HEK293 (cell line): Measurements from ENCODE around the gene PAXX.
A peak's percentile ranks its signal among the peaks of the same experiment; 100 is the strongest.

ENCODE experiments used
- CTCF ChIA-PET: fragments of 350-600 bp; formaldehyde crosslinking; extraction: SDS; loops from one replicate; lab custom pipeline; 2021; ENCODE audit warnings: antibody characterized with exemption; lab: Yijun Ruan, JAX
- POLR2A ChIA-PET: fragments of 300-600 bp; formaldehyde crosslinking; extraction: SDS; loops from one replicate; lab custom pipeline; 2020; ENCODE audit warnings: antibody characterized with exemption, inconsistent platforms; lab: Yijun Ruan, JAX
- H3K27ac ChIP-seq: fragments of 200-500 bp; sonication (Bioruptor generic); 2 replicates; pipeline ENCODE4 v1.5.1; 2014; ENCODE audit warnings: low read depth, low read length, control low read depth, inconsistent platforms; ENCODE audit errors: extremely low read depth
- H3K36me3 ChIP-seq, 2 experiments: fragments of 200-500 bp in 1 of 2; sonication (Bioruptor generic) in 1 of 2; 1 replicate in 1 of 2; 2 replicates in 1 of 2; pipeline ENCODE4 v1.5.1; 2014 to 2017; ENCODE audit warnings: inconsistent platforms in 2 of 2, low read length in 2 of 2; ENCODE audit not compliant: control insufficient read depth in 2 of 2, insufficient read depth in 1 of 2
- H3K4me1 ChIP-seq: fragments of 200-500 bp; sonication (Bioruptor generic); 2 replicates; pipeline ENCODE4 v1.5.1; 2014; ENCODE audit warnings: mild to moderate bottlenecking, low read length, inconsistent platforms; ENCODE audit not compliant: control insufficient read depth, insufficient read depth
- H3K4me3 ChIP-seq: 2 replicates; pipeline ENCODE4 v1.5.1; 2011; ENCODE audit warnings: low read depth, mild to moderate bottlenecking, control low read depth, low read length, moderate library complexity
- H3K9me3 ChIP-seq: fragments of 200-500 bp; sonication (Bioruptor generic); 2 replicates; pipeline ENCODE4 v1.5.1; 2014; ENCODE audit warnings: low read depth, low read length, inconsistent platforms; ENCODE audit not compliant: control insufficient read depth, insufficient read depth
- BCL6B ChIP-seq: fragments of 450-650 bp; formaldehyde crosslinking; IDR thresholded peaks from 2 replicates; pipeline ENCODE4 v1.5.1; 2017; ENCODE audit warnings: missing biosample characterization, missing genetic modification characterization
- GLIS1 ChIP-seq: fragments of 450-650 bp; formaldehyde crosslinking; IDR thresholded peaks from 2 replicates; pipeline ENCODE4 v1.5.1; 2016; ENCODE audit warnings: missing biosample characterization, missing genetic modification characterization
- GLIS2 ChIP-seq: fragments of 450-650 bp; formaldehyde crosslinking; IDR thresholded peaks from 2 replicates; pipeline ENCODE4 v1.5.1; 2016; ENCODE audit warnings: missing biosample characterization, missing genetic modification characterization
- KLF1 ChIP-seq: fragments of 450-650 bp; formaldehyde crosslinking; IDR thresholded peaks from 2 replicates; pipeline ENCODE4 v1.5.1; 2016; ENCODE audit warnings: missing biosample characterization, missing genetic modification characterization
- KLF7 ChIP-seq: fragments of 450-650 bp; formaldehyde crosslinking; IDR thresholded peaks from 2 replicates; pipeline ENCODE4 v1.5.1; 2016; ENCODE audit warnings: missing biosample characterization, missing genetic modification characterization, borderline replicate concordance
- MEIS1 ChIP-seq: sonication (generic); formaldehyde crosslinking; IDR thresholded peaks from 2 replicates; pipeline ENCODE4 v1.8.1; 2022; ENCODE audit warnings: missing genetic modification reagents, mild to moderate bottlenecking, borderline replicate concordance
- REST ChIP-seq: fragments of 450-650 bp; formaldehyde crosslinking; IDR thresholded peaks from 2 replicates; pipeline ENCODE4 v1.5.1; 2016; ENCODE audit warnings: missing biosample characterization, missing genetic modification characterization
- SETDB1 ChIP-seq: IDR thresholded peaks from one replicate; pipeline ENCODE4 v1.6.1; 2017; ENCODE audit warnings: mild to moderate bottlenecking, low read length, moderate library complexity, mixed read lengths; ENCODE audit not compliant: insufficient read length
- SP2 ChIP-seq: fragments of 450-650 bp; formaldehyde crosslinking; IDR thresholded peaks from 2 replicates; pipeline ENCODE4 v1.5.1; 2016; ENCODE audit warnings: missing biosample characterization, missing genetic modification characterization
- WT1 ChIP-seq: fragments of 450-650 bp; formaldehyde crosslinking; IDR thresholded peaks from 2 replicates; pipeline ENCODE4 v1.5.1; 2016; ENCODE audit warnings: missing biosample characterization, missing genetic modification characterization
- ZBTB10 ChIP-seq: fragments of 450-650 bp; formaldehyde crosslinking; IDR thresholded peaks from 2 replicates; pipeline ENCODE4 v1.5.1; 2016; ENCODE audit warnings: missing biosample characterization, missing genetic modification characterization
- ZNF121 ChIP-seq: fragments of 450-650 bp; formaldehyde crosslinking; IDR thresholded peaks from 2 replicates; pipeline ENCODE4 v1.5.1; 2016; ENCODE audit warnings: missing biosample characterization, missing genetic modification characterization
- ZNF324 ChIP-seq: fragments of 450-650 bp; formaldehyde crosslinking; IDR thresholded peaks from 2 replicates; pipeline ENCODE4 v1.5.1; 2016; ENCODE audit warnings: missing biosample characterization, missing genetic modification characterization
- ZNF366 ChIP-seq: fragments of 450-650 bp; formaldehyde crosslinking; conservative IDR thresholded peaks from 2 replicates; pipeline ENCODE4 v1.5.1; 2016; ENCODE audit warnings: missing biosample characterization, missing genetic modification characterization
- ZNF423 ChIP-seq: fragments of 450-650 bp; formaldehyde crosslinking; IDR thresholded peaks from 2 replicates; pipeline ENCODE4 v1.5.1; 2016; ENCODE audit warnings: missing biosample characterization, missing genetic modification characterization
- ZNF549 ChIP-seq: fragments of 450-650 bp; IDR thresholded peaks from 2 replicates; pipeline ENCODE4 v1.5.1; 2018; ENCODE audit warnings: missing biosample characterization, missing genetic modification characterization, mild to moderate bottlenecking, inconsistent platforms, moderate library complexity
- ZNF560 ChIP-seq: fragments of 450-650 bp; formaldehyde crosslinking; IDR thresholded peaks from 2 replicates; pipeline ENCODE4 v1.5.1; 2017; ENCODE audit warnings: missing biosample characterization, missing genetic modification characterization, borderline replicate concordance
- ZNF658 ChIP-seq: fragments of 450-650 bp; formaldehyde crosslinking; IDR thresholded peaks from 2 replicates; pipeline ENCODE4; 2016; ENCODE audit warnings: missing biosample characterization, missing genetic modification characterization
- ZNF670 ChIP-seq: fragments of 450-650 bp; formaldehyde crosslinking; IDR thresholded peaks from 2 replicates; pipeline ENCODE4 v1.5.1; 2016; ENCODE audit warnings: missing biosample characterization, missing genetic modification characterization, low read depth
- ZNF677 ChIP-seq: fragments of 450-650 bp; IDR thresholded peaks from 2 replicates; pipeline ENCODE4 v1.5.0; 2018; ENCODE audit warnings: missing biosample characterization, mild to moderate bottlenecking, missing genetic modification characterization, moderate library complexity
- ZNF707 ChIP-seq: fragments of 450-650 bp; formaldehyde crosslinking; IDR thresholded peaks from 2 replicates; pipeline ENCODE4 v1.5.1; 2016; ENCODE audit warnings: missing biosample characterization, missing genetic modification characterization
- ZNF76 ChIP-seq: fragments of 450-650 bp; formaldehyde crosslinking; IDR thresholded peaks from 2 replicates; pipeline ENCODE4; 2016; ENCODE audit warnings: low read depth, missing biosample characterization, missing genetic modification characterization, borderline replicate concordance
- ZNF785 ChIP-seq: fragments of 450-650 bp; formaldehyde crosslinking; IDR thresholded peaks from 2 replicates; pipeline ENCODE4 v1.5.1; 2016; ENCODE audit warnings: missing biosample characterization, missing genetic modification characterization
- ZSCAN16 ChIP-seq: fragments of 450-650 bp; formaldehyde crosslinking; IDR thresholded peaks from 2 replicates; pipeline ENCODE4 v1.5.1; 2016; ENCODE audit warnings: missing biosample characterization, missing genetic modification characterization

PAXX gene

GRCh38 chr9:136990242-136990911 lies 1.8 kb upstream of the PAXX start:
- H3K4me3 ChIP-seq = no peak overlapping the region
- H3K9me3 ChIP-seq = no peaks in the 10 kb centered on the region
- ChIA-PET POLR2A (no interaction called here), CTCF (interaction anchor here (0.7 to 3.5 kb wide), 5 partner anchors 39 to 246 kb away, joined by 3 to 12 read pairs (median 4); no protein-coding TSS in a partner anchor)
- H3K36me3 ChIP-seq = peaks cover 0 to 18% of the 10 kb centered on the region in 2 experiments; a peak in 1 of 3 replicates
- H3K4me1 ChIP-seq = no peaks in the 10 kb centered on the region
- no peak overlapping the region for H3K27ac ChIP-seq
- TF ChIP-seq ZNF366 (tag by site-specific recombination) (no peak), SETDB1 (peak; percentile 56)

GRCh38 chr9:136992819-136993369 lies 672 bp downstream of the PAXX start:
- Histone ChIP-seq H3K4me3 (peak overlapping the region; percentile 72), H3K27ac (peak overlapping the region; percentile 83), H3K36me3 (peaks cover 0 to 18% of the 10 kb centered on the region in 2 experiments; a peak in 1 of 3 replicates), H3K4me1 (peaks cover 5% of the 10 kb centered on the region), H3K9me3 (no peaks in the 10 kb centered on the region)
- POLR2A ChIA-PET = interaction anchor here (0.6 to 2.8 kb wide), 22 partner anchors 9 to 464 kb away, joined by 3 to 25 read pairs (median 5); partner anchors contain the start of genes EDF1, FBXW5, MAN1B1 and PTGDS
- CTCF ChIA-PET = interaction anchor here (0.7 to 2.9 kb wide), 9 partner anchors 12 to 206 kb away, joined by 3 to 28 read pairs (median 4); no protein-coding TSS in a partner anchor
- TF ChIP-seq KLF7 (tag by site-specific recombination) (0 out of 2 replicates have a peak, but pooled peaks have one; percentile 3), ZNF560 (tag by site-specific recombination) (no peak), GLIS1 (tag by site-specific recombination) (peak; percentile 9), ZSCAN16 (no peak; the same call in 1 of the 2 replicates), ZNF658 (tag by site-specific recombination) (no peak), GLIS2 (peak; percentile 53), ZNF324 (tag by site-specific recombination) (0 out of 2 replicates have a peak, but pooled peaks have one; percentile 5), WT1 (tag by site-specific recombination) (0 out of 2 replicates have a peak, but pooled peaks have one; percentile 6), ZNF785 (tag by site-specific recombination) (no peak), ZBTB10 (tag by site-specific recombination) (0 out of 2 replicates have a peak, but pooled peaks have one; percentile 5), ZNF76 (tag by site-specific recombination) (peak; percentile 3; the same call in 1 of the 2 replicates), SP2 (tag by site-specific recombination) (peak; percentile 6; the same call in 1 of the 2 replicates), KLF1 (tag by site-specific recombination) (peak; percentile 6), ZNF677 (tag by site-specific recombination) (no peak), ZNF423 (tag by site-specific recombination) (no peak), ZNF707 (0 out of 2 replicates have a peak, but pooled peaks have one; percentile 28), ZNF670 (tag by site-specific recombination) (no peak), BCL6B (tag by site-specific recombination) (no peak), MEIS1 (no peak), ZNF121 (tag by site-specific recombination) (no peak), ZNF549 (tag by site-specific recombination) (no peak), REST (tag by site-specific recombination) (peak; percentile 85)
